GM21723 (cell line): ENCODE measurements around the gene JARID2.

Experiments used
- ATAC-seq: cut with Tn5 transposase; IDR thresholded peaks from one replicate; pipeline ENCODE4 v1.9.1; 2021; ENCODE audit warnings: mild to moderate bottlenecking, moderate library complexity; ENCODE audit not compliant: unreplicated experiment

JARID2 gene

DNA sequence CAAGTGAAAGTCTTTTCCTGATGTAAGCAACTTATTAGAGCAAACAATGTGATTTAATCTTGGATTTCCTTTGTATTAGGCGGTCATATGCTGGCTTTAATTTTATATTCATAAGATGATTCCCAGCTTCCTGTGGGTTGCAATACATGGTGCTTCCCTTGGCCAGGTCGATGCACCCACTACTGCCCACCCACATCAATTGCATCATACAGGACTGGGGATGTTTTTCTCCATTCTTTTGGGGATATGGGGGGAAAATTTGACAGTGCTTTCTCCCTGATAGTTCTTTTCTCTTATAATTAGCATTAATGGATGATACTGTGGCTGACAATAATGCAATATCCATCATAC, 187.6 kb downstream of the JARID2 start:
- ATAC-seq, result no peak

- no peak for ATAC-seq
Observed at GRCh38 chr6:15434263-15434662, 188.4 kb downstream of the JARID2 start.

DNA sequence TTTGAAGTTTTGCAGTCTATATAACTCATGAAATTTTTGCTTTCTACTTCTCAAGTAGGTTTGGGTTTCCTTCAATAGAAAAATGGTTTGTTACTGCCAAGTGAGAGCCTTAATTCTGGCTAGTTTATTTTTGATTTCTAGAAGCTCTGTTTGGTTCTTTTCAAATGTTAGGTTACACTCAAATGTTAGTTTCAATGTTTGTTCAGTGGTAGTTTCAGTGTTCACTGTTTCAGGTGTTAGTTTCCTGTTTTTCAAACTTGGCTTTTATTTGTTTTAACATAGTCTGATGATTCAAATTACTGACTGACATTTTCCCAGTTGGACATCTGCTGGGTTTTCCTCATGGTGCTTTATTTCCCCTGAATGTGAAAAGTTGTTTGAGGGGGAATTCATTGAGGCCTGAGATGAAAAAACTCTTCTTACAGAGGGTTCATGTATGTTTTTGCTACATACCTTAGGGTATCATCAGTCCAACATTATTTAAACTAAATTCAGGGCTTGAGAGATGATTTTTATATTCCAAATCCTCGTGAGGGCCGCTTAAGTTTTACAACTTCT, 189.0 kb downstream of the JARID2 start:
- no peak for ATAC-seq

GRCh38 chr6:15435468-15435867, 189.6 kb downstream of the JARID2 start:
- no peak for ATAC-seq

- no peak for ATAC-seq
Observed at GRCh38 chr6:15436451-15436850, 190.6 kb downstream of the JARID2 start.

DNA sequence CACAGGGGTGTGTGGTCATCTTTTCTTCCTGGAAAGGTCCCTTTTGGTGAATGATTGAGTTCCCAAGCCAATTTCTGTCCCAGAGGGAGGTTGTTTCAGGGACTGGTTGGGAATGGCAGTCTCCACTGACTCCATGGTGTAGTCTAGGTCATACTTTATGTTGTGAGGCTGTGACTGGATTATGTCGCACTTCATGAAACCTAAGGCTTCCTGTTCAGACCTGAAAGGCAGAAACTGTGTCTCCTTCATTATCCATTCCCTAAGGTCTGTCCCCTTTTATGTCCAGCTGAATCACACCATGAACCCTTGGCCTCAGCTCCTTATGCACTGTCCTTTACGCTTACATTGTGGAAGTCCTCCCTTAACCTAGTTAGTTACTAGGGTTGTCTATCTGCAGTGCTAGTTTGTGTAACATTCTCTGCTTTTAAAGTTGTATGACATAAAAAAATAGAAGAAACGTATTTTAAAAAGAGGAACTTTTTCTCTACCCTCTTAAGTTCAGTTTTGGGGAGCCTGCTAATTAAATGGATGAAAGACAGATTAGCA, 191.3 kb downstream of the JARID2 start:
- ATAC-seq, result no peak

DNA sequence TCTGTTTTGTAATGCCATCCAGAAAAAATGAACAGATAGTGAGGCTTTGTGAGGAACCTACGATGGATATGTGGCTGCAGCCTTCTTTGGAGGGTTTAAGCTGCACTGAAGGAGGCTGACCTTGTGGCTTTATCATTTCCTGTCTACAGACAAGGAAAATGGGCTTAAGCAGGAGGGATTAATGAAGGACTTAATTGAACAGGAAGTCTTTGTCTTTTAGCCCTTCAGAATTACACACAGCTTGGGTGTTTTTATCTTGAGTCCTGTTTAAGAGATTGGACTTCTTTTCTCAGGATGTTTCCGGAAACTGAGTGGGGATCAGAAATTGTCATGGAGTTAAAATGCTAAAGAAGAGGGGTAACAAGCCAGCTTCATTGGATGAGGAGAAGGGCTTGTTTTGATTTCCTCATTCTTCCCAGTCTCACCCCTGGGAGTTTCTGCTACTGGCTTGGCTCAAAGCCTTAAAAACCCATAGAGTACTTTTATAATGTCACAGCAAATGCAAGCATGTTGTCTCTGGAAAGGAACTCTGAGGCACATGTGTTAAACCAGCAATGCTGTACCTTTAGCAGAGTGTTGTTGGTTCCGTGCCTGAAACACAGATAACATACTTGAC, 193.6 kb downstream of the JARID2 start:
- ATAC-seq, result no peak

GRCh38 chr6:15440040-15440439, 194.2 kb downstream of the JARID2 start:
- no peak for ATAC-seq

DNA sequence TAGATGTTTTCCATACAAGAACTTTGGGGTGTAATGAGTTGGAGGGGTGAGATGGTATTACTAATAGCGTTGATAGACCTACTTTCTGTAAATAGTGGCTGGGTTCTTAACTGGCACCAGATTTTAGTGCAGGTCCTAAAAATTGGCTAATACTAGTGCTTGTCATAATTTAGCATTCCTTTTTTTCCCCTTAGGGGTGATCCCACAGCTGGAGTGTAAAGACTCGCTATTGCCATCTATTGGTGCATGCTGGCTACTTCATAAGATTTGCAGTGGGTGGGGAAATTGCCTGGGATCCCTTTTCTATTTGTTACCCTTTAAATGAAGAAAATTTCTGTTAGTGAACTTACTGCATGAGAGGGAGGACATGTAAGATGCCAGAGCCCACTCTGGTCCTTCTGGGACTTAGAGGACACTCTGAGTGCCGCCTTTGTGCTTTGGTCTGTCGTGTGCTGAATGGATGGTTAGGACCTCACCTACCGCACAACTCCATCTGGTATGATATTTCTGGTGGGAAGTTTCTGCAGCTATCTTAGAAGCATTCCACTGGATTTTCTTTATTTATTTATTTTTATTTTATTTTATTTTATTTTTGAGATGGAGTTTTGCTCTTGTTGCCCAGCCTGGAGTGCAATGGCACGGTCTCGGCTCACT, 195.5 kb downstream of the JARID2 start:
- ATAC-seq, result no peak

DNA sequence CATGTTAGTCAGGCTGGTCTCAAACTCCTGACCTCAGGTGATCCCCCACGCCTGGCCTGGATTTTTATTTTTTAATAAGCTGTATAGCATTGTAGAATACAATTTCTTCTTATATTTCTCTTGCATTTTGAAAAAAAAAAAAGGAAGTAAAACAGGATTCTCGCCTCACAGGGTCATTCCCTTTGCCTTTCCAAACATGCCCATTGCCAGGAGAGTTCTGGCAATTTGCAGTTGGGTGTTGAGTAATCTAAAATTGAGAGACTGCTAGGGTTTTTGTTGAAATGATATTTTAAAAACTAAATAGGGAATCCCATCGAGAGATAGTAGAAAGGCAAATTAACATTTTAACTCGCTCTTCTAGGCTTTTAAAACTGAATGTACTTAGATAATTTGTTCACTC, 196.1 kb downstream of the JARID2 start:
- no peak for ATAC-seq

DNA sequence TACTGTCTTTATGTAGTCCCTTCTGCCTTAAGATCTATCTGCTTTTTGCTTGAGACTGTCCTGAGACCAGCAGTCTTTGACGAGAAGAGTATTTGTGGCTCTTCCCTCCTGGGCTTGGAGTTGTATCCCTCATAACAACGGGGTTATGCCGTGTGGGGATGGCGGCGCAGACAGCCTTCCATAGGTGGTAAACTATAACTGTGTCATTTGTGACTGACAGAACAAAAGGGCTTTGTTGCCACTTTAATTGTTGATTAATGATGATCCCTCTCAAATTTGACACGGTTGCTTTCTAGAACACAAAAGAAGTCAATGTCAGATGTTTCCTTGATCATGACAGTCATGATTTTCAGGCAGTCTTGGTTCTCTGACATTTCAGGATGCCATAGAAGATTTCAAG, 196.6 kb downstream of the JARID2 start:
- no peak for ATAC-seq

DNA sequence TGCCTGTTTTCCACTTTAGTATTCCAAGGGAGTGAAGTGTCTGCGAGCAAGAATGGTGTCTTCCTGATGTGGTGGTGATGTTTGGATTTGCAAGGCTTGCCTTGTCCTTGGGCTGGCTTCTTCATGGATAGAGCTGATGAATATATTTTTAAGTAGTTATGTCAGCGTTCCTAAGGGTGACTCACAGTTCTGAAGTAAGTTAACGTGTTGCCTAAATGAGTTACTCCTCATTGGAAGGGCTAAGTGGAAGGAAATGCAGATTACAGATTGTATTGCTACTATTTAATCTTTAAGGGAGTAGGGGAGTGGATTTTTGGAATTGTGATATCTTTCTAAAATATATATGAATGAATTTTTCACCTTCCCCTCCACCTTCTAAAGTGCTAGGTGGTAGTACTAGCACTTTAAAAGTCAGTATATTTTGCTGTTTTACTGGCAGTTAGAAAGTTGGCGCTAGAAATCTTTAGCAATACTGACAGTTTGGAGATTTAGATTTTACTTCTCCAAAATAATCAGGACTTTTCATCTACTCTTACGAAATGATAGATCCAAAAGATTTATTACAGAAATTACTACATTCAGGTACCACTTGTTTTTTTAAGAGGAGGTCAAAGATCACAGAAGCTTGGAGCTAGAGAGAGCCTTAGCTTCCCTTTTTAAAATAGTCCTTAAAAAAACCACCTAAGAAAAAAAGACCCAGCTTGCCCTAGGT, 197.4 kb downstream of the JARID2 start:
- ATAC-seq, result no peak

- no peak for ATAC-seq
Observed at GRCh38 chr6:15444081-15444731, 198.3 kb downstream of the JARID2 start.

DNA sequence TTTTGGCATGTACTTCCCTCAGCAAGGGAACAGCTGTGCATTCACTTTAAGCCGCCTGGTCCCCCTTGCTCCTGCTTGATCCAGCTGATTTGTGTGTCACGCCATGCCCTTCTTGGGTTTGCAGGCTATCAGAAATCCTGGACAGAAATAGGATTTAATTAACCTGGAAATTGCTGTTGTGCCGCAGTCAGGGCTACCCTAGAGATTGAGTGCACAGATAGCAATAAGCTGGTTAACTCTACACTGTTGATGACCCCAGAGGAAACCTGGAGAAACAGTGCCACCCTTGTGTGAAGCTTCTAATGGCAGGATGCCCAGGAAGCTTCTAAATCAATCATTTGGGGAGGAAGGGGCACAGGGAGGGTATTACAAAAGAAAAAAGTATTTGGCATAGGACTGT, 199.0 kb downstream of the JARID2 start:
- no peak for ATAC-seq

- ATAC-seq, result no peak
Observed at GRCh38 chr6:15447546-15448267, 201.8 kb downstream of the JARID2 start.

DNA sequence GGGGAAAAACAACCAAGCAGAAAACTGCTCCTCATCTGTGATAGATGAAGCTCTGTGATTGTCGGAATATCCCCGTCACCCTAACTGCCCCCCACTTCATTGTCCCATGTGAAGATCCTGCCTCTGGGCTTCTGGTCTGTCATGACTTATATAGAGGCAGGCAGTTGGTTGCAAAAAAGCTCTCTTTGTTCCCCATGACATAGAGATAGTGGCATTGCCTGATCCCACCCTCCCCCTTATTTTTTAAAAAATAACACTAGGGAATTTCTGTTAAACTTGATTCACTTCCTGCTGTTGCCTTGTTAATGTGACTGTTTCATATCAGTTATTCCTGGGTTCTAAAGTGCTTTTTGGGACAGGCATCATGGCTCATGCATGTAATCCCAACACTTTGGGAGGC, 203.1 kb downstream of the JARID2 start:
- ATAC-seq, result no peak

DNA sequence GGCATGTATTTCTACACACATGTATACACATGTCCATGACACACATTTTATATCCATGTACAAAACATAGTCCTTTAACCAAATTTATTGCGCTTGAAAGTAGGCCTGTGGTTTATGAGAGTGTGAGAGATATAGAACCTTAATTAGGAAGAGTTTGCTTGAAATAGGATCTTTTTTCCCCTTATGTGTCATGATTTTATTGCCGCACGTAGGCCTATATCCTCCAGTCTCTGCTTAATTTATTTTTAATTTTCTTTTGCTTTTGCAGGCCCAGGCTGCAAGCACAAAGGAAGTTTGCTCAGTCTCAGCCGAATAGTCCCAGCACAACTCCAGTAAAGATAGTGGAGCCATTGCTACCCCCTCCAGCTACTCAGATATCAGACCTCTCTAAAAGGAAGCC, 205.9 kb downstream of the JARID2 start:
- ATAC-seq, result no peak

GRCh38 chr6:15452182-15452941, 206.5 kb downstream of the JARID2 start:
- ATAC-seq, result no peak

DNA sequence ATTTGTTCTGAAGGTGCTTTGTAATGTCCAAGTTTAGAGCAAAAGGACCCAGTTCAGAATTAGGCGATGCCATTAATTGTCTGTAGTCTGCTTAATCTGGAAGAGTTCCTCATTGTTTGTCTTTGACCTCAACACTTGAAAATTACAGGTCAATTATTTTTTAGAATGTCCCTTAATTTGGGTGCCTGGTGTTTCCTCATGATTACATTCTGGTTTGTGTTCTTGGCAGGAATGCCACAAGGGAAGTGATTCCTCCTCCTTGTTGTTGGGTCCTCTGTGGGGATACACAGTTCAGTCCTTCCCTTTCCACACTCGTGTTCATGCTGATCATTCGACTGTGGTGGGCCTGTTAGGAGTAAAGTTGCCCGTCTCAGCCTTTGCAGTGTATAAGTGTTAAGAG, 207.3 kb downstream of the JARID2 start:
- no peak for ATAC-seq

DNA sequence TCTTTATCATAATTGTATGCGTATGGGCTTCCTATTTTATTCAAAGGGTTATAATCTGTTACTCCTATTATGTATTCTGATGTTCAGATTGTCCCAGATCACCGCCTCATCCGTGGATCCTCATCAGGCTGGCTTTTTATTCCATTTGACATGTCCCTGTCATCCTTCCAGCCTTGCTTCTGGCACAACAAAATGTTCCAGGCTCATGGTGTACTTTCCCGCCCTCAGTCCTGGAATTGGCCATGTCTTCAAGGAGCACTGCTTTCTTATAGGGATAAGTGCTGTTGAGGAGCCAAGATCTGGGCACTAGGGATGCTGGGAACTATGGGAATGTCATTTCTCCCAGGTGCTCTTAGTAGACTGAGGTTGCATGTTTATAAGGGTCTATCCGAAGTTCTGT, 207.8 kb downstream of the JARID2 start:
- ATAC-seq, result no peak
